Measurements from ENCODE around the gene ANKS1B. TPM values are rescaled to one million over a fixed set of nuclear protein-coding genes. Genes with fewer than 3 reads are reported as not detected.

The ANKS1B gene
- total and polyA plus RNA-seq, 10 of the 15 experiments (the other 5 are each of a cell fraction or from before 2014, with no cell fraction given): 0.16 to 1.3 (median 0.82) TPM; not detected in 7

- TF ChIP-seq IRF5 (IDR thresholded peaks at IDR 0.05; ENCODE audit: borderline replicate concordance) (no peak), ZNF207 (IDR thresholded peaks at IDR 0.05; ENCODE audit: borderline replicate concordance) (no peak), CBX3 (IDR thresholded peaks at IDR 0.05; ENCODE audit: borderline replicate concordance, low read depth) (no peak), DPF2 (IDR thresholded peaks at IDR 0.05) (no peak), BACH1 (IDR thresholded peaks at IDR 0.05; ENCODE audit: borderline replicate concordance) (no peak)
Observed at GRCh38 chr12:98868538-98868937, 1116.2 kb downstream of the ANKS1B start (continued).

DNA sequence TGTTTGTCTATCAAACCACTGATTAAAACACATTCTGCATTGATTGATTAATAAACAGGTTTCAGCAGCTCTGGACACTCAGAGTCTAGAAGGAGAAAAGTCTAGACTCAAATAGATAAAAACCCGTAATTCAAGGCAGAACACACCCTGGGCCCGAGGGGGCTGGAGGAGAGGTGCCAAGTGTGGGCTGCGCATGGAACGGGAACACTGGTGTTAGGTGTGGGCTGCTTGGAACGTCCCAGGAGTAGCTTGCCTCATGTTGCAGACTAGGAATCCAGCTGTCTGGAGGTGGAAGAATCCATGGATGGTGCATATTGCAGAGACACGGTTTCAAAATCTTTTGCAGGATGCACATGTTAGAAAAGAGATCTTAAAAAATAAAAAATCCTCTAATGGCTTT is 1116.7 kb downstream of the ANKS1B start:
- in situ Hi-C loops (cut with MboI) (no loop called here), intact Hi-C loops (cut with micrococcal nuclease; ENCODE audit: unreplicated experiment) (no loop called here)
- no peaks in the 10 kb centered on the region for H3K4me1 ChIP-seq (ENCODE audit: control insufficient read depth, insufficient read depth, low read length)
- WGBS (ENCODE audit: insufficient coverage, insufficient replicate concordance, low lambda C conversion rate, missing lambda C conversion rate): 37% methylated on average over 6 of the region's 6 CpGs
- CTCF ChIA-PET: interaction anchor here (0.6 kb wide), 1 partner anchor 85 kb away, joined by 4 read pairs; no protein-coding TSS in a partner anchor
- RAD21 ChIA-PET (ENCODE audit: unreplicated experiment): no interaction called here
- no peaks in the 10 kb centered on the region for H3K79me2 ChIP-seq (ENCODE audit: control insufficient read depth, insufficient read depth, low read length)
- H4K20me1 ChIP-seq (ENCODE audit: control insufficient read depth, insufficient read depth): no peaks in the 10 kb centered on the region
- H3K36me3 ChIP-seq (ENCODE audit: control insufficient read depth in 2 of 2, insufficient read depth in 2 of 2, low read length in 1 of 2): no peaks in the 10 kb centered on the region
- no peak overlapping the region for H3K9ac ChIP-seq (ENCODE audit: control insufficient read depth, insufficient read depth, low read length)
- no peak overlapping the region for H3K4me2 ChIP-seq (ENCODE audit: control insufficient read depth, insufficient read depth)
- POLR2A ChIA-PET: no interaction called here
- peaks cover 0 to 2% of the 10 kb centered on the region in 2 experiments; a peak in 2 of 4 replicates for H3K27me3 ChIP-seq (replicated peaks in 1 of 2; ENCODE audit: control insufficient read depth in 2 of 2, insufficient read depth in 2 of 2, low read length in 1 of 2)
- SMC1A ChIA-PET (ENCODE audit: uncharacterized antibody, unreplicated experiment): interaction anchor here (0.6 kb wide), 1 partner anchor 490 kb away, joined by 5 read pairs; no protein-coding TSS in a partner anchor
- FAIRE-seq (no peak), ATAC-seq (no peak), DNase-seq (ENCODE audit: low read depth, low spot score) (no peak)
- H3K9me3 ChIP-seq (replicated peaks; ENCODE audit: control insufficient read depth, insufficient read depth, low read length): no peaks in the 10 kb centered on the region
- no TSS peak for BruUV-seq (replicated peaks)
- H3K27ac ChIP-seq (ENCODE audit: control insufficient read depth, insufficient read depth): no peak overlapping the region
- no peak overlapping the region for H3K4me3 ChIP-seq
- H2AFZ ChIP-seq (ENCODE audit: control insufficient read depth, low read depth, low read length): no peak overlapping the region
- TF ChIP-seq IRF5 (IDR thresholded peaks at IDR 0.05; ENCODE audit: borderline replicate concordance) (no peak), BRCA1 (IDR thresholded peaks at IDR 0.05; ENCODE audit: low read depth, low read length) (no peak), ZNF24 (IDR thresholded peaks at IDR 0.05) (no peak), ZZZ3 (IDR thresholded peaks at IDR 0.05; ENCODE audit: control insufficient read depth, insufficient read length, low read depth) (no peak), EZH2 (IDR thresholded peaks at IDR 0.05; ENCODE audit: borderline replicate concordance, control insufficient read depth, low read depth, low read length) (no peak), EGR1 (IDR thresholded peaks at IDR 0.05; ENCODE audit: borderline replicate concordance in 1 of 2, low read depth in 2 of 2, low read length in 2 of 2) (no peak), CHD1 (IDR thresholded peaks at IDR 0.05; ENCODE audit: low read depth, low read length) (no peak), SREBF2 (IDR thresholded peaks at IDR 0.05; ENCODE audit: low read length) (no peak), HDAC6 (IDR thresholded peaks at IDR 0.05; ENCODE audit: unreplicated experiment) (no peak), ELK1 (IDR thresholded peaks at IDR 0.05; ENCODE audit: low read depth, low read length) (no peak), IRF4 (IDR thresholded peaks at IDR 0.05; ENCODE audit: low read depth, low read length) (no peak)
- TF ChIP-seq, protein P1, sequence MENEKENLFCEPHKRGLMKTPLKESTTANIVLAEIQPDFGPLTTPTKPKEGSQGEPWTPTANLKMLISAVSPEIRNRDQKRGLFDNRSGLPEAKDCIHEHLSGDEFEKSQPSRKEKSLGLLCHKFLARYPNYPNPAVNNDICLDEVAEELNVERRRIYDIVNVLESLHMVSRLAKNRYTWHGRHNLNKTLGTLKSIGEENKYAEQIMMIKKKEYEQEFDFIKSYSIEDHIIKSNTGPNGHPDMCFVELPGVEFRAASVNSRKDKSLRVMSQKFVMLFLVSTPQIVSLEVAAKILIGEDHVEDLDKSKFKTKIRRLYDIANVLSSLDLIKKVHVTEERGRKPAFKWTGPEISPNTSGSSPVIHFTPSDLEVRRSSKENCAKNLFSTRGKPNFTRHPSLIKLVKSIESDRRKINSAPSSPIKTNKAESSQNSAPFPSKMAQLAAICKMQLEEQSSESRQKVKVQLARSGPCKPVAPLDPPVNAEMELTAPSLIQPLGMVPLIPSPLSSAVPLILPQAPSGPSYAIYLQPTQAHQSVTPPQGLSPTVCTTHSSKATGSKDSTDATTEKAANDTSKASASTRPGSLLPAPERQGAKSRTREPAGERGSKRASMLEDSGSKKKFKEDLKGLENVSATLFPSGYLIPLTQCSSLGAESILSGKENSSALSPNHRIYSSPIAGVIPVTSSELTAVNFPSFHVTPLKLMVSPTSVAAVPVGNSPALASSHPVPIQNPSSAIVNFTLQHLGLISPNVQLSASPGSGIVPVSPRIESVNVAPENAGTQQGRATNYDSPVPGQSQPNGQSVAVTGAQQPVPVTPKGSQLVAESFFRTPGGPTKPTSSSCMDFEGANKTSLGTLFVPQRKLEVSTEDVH (IDR thresholded peaks at IDR 0.05; ENCODE audit: low read depth, partially characterized antibody): no peak
